SU-DHL-6 (cell line): Measurements from ENCODE around the gene FBXL2.

Source experiments
- H2AFZ ChIP-seq: fragments of 200-600 bp; sonication (generic); 2 replicates; pipeline ENCODE4 v1.6.1; 2014; ENCODE audit warnings: low read depth, mild to moderate bottlenecking, moderate library complexity, mixed read lengths, antibody characterized with exemption, low read length; ENCODE audit not compliant: severe bottlenecking
- H3F3A ChIP-seq: fragments of 200-600 bp; shearing (Covaris generic); 2 replicates; pipeline ENCODE4 v1.6.0; 2016; ENCODE audit warnings: antibody characterized with exemption, mild to moderate bottlenecking; ENCODE audit not compliant: insufficient read depth
- H3K27ac ChIP-seq: fragments of 200-600 bp; sonication (generic); 2 replicates; pipeline ENCODE4 v1.5.1; 2016; ENCODE audit warnings: low read depth, mild to moderate bottlenecking, low read length, moderate library complexity, mixed read lengths
- H3K27me3 ChIP-seq: fragments of 200-600 bp; sonication (generic), shearing (Covaris generic); 2 replicates; pipeline ENCODE4 v1.6.0; 2014; ENCODE audit warnings: mild to moderate bottlenecking, low read length
- H3K36me3 ChIP-seq: fragments of 200-600 bp; sonication (generic); 2 replicates; pipeline ENCODE4 v1.6.1; 2014; ENCODE audit warnings: mild to moderate bottlenecking, low read length, mixed read lengths
- H3K4me2 ChIP-seq: fragments of 300-600, 200-600 bp; shearing (Covaris generic), sonication (generic); 2 replicates; pipeline ENCODE4 v1.6.0; 2014; ENCODE audit warnings: low read length, low read depth, mild to moderate bottlenecking; ENCODE audit not compliant: poor library complexity, severe bottlenecking
- H3K4me3 ChIP-seq: fragments of 200-600 bp; sonication (generic); 2 replicates; pipeline ENCODE4 v1.5.1; 2014; ENCODE audit warnings: antibody characterized with exemption, low read length, mild to moderate bottlenecking, mixed read lengths; ENCODE audit not compliant: insufficient read depth, poor library complexity, severe bottlenecking
- H3K79me2 ChIP-seq: fragments of 200-600 bp; sonication (generic); 2 replicates; pipeline ENCODE4 v1.6.1; 2014; ENCODE audit warnings: mild to moderate bottlenecking, low read length, moderate library complexity; ENCODE audit not compliant: insufficient read depth
- H3K9ac ChIP-seq: fragments of 200-600 bp; sonication (generic); 2 replicates; pipeline ENCODE4 v1.7.0; 2014; ENCODE audit warnings: mild to moderate bottlenecking, low read length
- H3K9me2 ChIP-seq: fragments of 200-600 bp; sonication (generic); replicated peaks from 2 replicates; pipeline ENCODE4 v1.6.1; 2014; ENCODE audit warnings: low read length; ENCODE audit not compliant: insufficient read depth
- H3K9me3 ChIP-seq: fragments of 200-600 bp; sonication (generic); 2 replicates; pipeline ENCODE4 v1.6.1; 2014; ENCODE audit warnings: low read length, mixed read lengths; ENCODE audit not compliant: insufficient read depth
- H4K20me1 ChIP-seq: fragments of 200-600 bp; sonication (generic); 2 replicates; pipeline ENCODE4 v1.6.1; 2014; ENCODE audit warnings: low read depth, mild to moderate bottlenecking, antibody characterized with exemption, low read length, moderate library complexity, mixed read lengths
- EZH2phosphoT487 ChIP-seq: fragments of 200-600 bp; sonication (generic), shearing (Covaris generic); conservative IDR thresholded peaks from 2 replicates; pipeline ENCODE4 v1.6.1; 2018; ENCODE audit warnings: mild to moderate bottlenecking, antibody characterized with exemption, low read length, moderate library complexity, mixed read lengths
- TF ChIP-seq, protein P1 (sequence below): fragments of 200-600 bp; sonication (generic); IDR thresholded peaks from one replicate; pipeline ENCODE4 v1.5.1; 2017; ENCODE audit warnings: antibody characterized with exemption, mild to moderate bottlenecking, low read length, moderate library complexity; ENCODE audit not compliant: insufficient read depth, poor library complexity, severe bottlenecking

The FBXL2 gene

DNA sequence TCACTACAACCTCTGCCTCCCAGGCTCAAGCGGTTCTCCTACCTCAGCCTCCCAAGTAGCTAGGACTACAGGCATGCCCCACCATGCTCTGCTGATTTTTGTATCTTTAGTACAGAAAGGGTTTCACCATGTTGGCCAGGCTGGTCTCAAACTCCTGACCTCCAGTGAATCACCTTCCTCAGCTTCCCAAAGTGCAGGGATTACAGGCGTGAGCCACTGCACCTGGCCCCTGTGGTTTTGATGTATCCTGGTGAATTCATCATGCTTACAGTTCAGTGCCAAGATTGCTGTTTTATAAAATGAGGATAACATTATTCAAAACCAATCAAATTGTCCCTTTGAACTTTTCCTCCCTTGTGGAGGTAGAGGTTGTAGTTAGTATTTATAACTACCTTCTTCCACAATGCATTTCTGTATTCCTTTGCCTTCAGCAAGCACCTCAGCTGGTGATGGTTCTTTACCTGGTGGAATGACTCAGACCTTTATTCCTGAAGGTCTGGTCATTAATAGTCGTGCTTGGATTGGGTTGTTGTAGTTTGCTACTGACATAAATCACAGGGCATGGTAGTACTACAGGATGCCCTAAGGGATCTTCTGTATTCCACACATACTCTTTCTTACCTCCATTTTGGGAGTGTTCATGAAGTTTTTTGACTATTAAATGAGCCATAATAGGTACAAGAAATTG, 86.0 kb downstream of the FBXL2 start:
- Histone ChIP-seq H3K79me2 (no peaks in the 10 kb centered on the region), H3K9me2 (no peaks in the 10 kb centered on the region), H3K9ac (no peak overlapping the region), H2AFZ (no peak overlapping the region), H3K4me2 (no peak overlapping the region), H3K4me3 (no peak overlapping the region), H3K36me3 (no peaks in the 10 kb centered on the region), H3K27ac (no peak overlapping the region), H3K27me3 (no peaks in the 10 kb centered on the region), H3F3A (no peaks in the 10 kb centered on the region), H4K20me1 (no peaks in the 10 kb centered on the region), H3K9me3 (no peaks in the 10 kb centered on the region)
- TF ChIP-seq, protein P1, sequence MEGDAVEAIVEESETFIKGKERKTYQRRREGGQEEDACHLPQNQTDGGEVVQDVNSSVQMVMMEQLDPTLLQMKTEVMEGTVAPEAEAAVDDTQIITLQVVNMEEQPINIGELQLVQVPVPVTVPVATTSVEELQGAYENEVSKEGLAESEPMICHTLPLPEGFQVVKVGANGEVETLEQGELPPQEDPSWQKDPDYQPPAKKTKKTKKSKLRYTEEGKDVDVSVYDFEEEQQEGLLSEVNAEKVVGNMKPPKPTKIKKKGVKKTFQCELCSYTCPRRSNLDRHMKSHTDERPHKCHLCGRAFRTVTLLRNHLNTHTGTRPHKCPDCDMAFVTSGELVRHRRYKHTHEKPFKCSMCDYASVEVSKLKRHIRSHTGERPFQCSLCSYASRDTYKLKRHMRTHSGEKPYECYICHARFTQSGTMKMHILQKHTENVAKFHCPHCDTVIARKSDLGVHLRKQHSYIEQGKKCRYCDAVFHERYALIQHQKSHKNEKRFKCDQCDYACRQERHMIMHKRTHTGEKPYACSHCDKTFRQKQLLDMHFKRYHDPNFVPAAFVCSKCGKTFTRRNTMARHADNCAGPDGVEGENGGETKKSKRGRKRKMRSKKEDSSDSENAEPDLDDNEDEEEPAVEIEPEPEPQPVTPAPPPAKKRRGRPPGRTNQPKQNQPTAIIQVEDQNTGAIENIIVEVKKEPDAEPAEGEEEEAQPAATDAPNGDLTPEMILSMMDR: no peak
- TF ChIP-seq EZH2phosphoT487: no peak

DNA sequence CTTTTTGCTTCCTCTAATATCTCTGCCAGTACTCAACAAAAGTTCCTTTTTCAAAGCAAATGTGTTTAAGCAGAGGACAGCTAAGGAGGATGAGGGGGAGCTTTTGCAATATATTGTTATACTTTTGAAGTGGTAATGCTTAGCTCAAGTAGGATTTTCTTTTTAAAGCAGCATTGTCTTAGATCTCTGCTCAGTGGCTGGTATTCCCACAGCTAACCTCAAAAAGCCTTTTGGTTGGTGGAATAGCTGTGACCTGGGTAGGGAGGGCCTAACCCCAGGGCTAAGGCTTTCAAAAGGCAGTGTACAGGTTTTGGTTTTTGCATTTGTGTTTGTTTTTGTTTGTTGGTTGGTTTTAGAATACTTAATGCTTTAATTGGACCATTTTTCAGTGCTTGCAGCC, 86.8 kb downstream of the FBXL2 start:
- H3K9me2 ChIP-seq: no peaks in the 10 kb centered on the region
- no peaks in the 10 kb centered on the region for H3K9me3 ChIP-seq
- no peak overlapping the region for H3K9ac ChIP-seq
- TF ChIP-seq EZH2phosphoT487: no peak
- TF ChIP-seq, protein P1: no peak
- H3K27me3 ChIP-seq: no peaks in the 10 kb centered on the region
- H2AFZ ChIP-seq: no peak overlapping the region
- H3K79me2 ChIP-seq: no peaks in the 10 kb centered on the region
- no peak overlapping the region for H3K27ac ChIP-seq
- no peaks in the 10 kb centered on the region for H4K20me1 ChIP-seq
- H3K4me3 ChIP-seq: no peak overlapping the region
- H3F3A ChIP-seq: no peaks in the 10 kb centered on the region
- H3K4me2 ChIP-seq: no peak overlapping the region
- H3K36me3 ChIP-seq: no peaks in the 10 kb centered on the region

DNA sequence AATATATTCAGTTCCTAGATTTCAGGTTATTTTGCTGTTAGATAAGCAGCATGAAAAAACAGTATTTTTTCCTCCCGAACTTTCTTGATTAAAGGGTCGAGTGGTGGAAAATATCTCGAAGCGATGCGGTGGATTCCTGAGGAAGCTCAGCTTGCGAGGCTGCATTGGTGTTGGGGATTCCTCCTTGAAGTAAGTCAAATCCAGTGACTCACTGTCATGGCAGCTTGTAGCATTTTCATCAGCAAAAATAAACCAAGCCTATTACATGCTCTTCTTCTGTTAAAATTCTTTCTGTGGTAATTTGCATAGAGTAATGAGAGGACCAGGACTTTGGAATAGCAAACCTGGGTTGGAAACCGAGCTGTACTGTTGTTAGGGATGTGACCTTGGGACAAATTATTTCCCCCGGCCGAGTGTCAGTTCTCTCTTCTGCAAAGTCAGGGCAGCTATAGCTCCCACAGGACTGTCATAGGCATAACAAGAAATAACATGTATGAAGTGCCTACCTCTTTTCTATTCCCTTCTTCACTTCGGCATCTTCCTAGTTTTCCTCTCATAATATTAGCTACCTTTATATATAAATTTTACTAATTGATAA, 87.4 kb downstream of the FBXL2 start:
- Histone ChIP-seq H3K9ac (no peak overlapping the region), H3K36me3 (no peaks in the 10 kb centered on the region), H3K27me3 (no peaks in the 10 kb centered on the region), H3K9me3 (no peaks in the 10 kb centered on the region), H3K4me2 (no peak overlapping the region), H3K79me2 (no peaks in the 10 kb centered on the region), H3K4me3 (no peak overlapping the region), H3K27ac (no peak overlapping the region), H3F3A (no peaks in the 10 kb centered on the region), H2AFZ (no peak overlapping the region), H4K20me1 (no peaks in the 10 kb centered on the region), H3K9me2 (no peaks in the 10 kb centered on the region)
- TF ChIP-seq, protein P1: no peak
- TF ChIP-seq EZH2phosphoT487: no peak
